Coronary artery (tissue), 2 donors: ENCODE results near the gene PAX5.

Experiments
- DNase-seq: peaks from one replicate; pipeline ENCODE4 v3.0.0-alpha.2; 2017; ENCODE audit warnings: low spot score
- H3K27ac ChIP-seq, 2 donors: fragments of 200-600 bp; sonication (generic); one replicate each; pipeline ENCODE4 v1.5.1; 2016 to 2019
- H3K4me3 ChIP-seq: fragments of 200-600 bp; sonication (generic); 2 replicates; pipeline ENCODE4 v1.5.1; 2016; ENCODE audit warnings: mild to moderate bottlenecking, moderate library complexity
- TF ChIP-seq, protein P1 (sequence below): fragments of 200-600 bp; sonication (generic); IDR thresholded peaks from one replicate; pipeline ENCODE4 v1.5.1; 2019; ENCODE audit warnings: antibody characterized with exemption

The PAX5 gene

DNA sequence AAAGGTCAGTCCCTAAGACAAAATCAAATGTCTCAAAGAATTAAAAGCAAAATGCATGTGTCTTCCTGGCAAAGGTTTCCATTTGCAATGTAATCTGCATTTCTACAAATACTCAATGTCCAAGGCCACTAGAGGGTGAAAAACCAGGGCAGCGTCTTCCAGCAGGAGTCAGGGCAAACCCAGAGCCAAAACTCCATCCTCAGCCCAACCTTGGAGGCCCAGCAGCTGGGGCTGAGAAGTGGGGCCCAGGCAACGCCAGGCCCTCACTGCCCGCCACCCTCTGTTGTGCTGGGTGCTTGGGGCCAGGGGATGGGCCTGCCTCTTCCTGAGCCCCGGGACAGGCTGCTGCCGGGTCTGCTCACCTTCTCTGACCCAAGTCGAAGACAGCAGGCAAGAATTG lies 200.1 kb downstream of the PAX5 start:
- TF ChIP-seq, protein P1, sequence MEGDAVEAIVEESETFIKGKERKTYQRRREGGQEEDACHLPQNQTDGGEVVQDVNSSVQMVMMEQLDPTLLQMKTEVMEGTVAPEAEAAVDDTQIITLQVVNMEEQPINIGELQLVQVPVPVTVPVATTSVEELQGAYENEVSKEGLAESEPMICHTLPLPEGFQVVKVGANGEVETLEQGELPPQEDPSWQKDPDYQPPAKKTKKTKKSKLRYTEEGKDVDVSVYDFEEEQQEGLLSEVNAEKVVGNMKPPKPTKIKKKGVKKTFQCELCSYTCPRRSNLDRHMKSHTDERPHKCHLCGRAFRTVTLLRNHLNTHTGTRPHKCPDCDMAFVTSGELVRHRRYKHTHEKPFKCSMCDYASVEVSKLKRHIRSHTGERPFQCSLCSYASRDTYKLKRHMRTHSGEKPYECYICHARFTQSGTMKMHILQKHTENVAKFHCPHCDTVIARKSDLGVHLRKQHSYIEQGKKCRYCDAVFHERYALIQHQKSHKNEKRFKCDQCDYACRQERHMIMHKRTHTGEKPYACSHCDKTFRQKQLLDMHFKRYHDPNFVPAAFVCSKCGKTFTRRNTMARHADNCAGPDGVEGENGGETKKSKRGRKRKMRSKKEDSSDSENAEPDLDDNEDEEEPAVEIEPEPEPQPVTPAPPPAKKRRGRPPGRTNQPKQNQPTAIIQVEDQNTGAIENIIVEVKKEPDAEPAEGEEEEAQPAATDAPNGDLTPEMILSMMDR, result no peak
- DNase-seq, result no peak
- H3K27ac ChIP-seq, result no peak overlapping the region
- no peak overlapping the region for H3K4me3 ChIP-seq

DNA sequence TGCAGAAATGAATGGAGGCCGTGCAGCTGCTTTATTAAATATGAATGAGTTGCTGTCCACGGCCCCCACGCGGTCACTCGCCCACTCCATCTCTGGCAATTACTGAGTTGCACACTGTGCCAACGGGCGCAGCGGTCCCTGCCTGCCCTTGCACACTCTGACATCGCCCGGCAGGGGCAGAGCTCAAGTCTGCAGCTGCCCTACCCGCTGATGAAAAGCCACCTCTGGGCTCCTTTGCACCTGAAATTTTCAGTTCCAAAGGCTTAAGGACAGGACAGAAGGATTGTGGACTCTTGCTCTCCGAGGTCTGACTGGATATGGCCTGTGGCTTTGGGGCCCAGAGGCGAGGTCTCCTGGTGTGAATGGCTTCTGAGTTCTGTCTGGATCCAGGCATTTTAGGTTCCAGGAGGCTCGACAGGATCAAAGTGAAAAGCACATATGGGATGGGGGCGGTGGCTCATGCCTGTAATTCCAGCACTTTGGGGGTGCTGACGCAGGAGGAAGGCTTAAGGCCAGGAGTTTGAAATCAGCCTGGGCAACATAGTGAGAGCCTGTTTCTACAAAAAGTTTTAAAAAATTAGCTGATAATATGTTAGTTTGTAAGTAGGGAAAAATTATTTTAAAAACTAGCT lies 201.8 kb downstream of the PAX5 start:
- TF ChIP-seq, protein P1, result no peak
- DNase-seq, result no peak
- no peak overlapping the region for H3K4me3 ChIP-seq
- H3K27ac ChIP-seq, result no peak overlapping the region

DNA sequence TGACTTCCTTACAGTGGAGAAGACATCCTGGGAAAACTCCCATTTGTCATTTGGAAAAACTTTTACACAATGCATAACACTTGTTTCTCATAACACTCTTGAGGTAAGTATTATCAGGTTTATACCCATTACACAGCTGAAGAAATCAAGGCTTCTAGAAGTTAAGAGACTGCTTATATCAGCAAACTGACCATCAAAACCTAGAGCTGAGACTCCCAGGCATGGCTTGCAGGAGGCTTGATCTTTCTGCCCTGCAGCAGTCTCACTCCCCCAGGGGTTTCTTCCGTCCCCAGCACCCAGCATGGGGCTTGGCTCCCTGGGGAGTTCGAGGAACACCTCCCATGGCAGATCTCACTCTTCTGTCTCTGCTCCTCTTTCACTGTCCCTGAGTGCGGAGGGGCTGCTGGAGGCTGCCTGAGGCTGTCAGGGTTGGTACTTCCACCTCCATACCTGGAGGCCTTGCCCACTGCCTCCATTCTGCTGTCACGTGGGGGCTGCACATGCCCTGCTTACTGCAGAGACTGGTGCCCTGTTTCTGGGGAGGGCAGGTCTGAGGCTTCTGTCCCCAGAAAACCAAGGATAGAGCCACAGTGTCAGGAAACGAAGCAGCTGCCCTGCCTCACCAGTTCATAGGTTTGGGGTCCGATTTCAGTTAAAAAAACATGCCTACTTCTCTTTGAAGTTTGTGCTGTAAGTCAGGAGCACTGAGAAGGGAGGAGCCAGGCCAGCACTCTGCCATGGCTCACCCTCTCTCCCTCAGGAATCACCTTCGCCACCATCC lies 202.5 kb downstream of the PAX5 start:
- H3K4me3 ChIP-seq, result no peak overlapping the region
- H3K27ac ChIP-seq, result no peak overlapping the region
- no peak for DNase-seq
- TF ChIP-seq, protein P1, result no peak

DNA sequence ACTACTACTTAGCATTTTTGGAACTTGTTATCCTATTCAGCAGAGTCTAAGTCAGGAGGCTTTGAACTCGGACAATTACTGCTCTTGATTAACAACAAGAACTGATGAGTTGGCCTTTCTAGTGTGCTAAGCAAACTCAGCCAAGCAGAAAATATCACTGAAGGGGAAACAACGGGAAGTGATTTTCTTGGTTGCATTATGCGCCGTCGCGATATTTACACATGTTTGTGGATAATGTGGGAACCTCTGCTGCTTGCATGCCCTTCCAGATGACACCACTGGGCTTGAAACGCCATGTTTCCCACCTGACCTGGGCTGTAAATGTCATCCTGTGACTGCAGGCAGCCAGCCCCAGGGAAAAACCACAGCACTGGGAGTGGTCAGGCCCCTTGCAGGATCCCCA lies 205.5 kb downstream of the PAX5 start:
- no peak for DNase-seq
- no peak overlapping the region for H3K27ac ChIP-seq
- no peak overlapping the region for H3K4me3 ChIP-seq
- TF ChIP-seq, protein P1, result no peak

DNA sequence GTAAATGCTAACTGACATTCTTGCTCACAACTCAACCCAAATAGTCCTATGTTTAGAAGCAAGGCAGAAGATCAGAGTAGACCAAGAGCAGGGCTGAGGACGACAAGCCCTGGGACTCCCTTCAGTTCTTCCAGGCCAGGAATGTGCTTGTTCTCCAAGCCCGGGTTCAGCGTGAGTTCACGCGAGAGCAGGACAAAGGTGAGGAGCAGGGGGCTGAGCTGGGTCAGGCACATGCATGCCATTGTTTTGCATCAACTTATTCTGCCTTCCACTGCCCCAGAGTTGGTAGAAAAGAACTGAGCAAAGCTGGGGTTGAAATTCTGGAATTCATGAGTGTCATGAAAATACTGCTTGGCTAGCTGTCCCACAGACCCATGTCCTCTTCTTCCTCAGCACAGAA lies 206.5 kb downstream of the PAX5 start:
- DNase-seq, result no peak
- no peak overlapping the region for H3K4me3 ChIP-seq

GRCh38 chr9:36826581-36826980 lies 207.5 kb downstream of the PAX5 start:
- Histone ChIP-seq H3K27ac (no peak overlapping the region), H3K4me3 (no peak overlapping the region)
- TF ChIP-seq, protein P1, result no peak
- DNase-seq, result no peak

More for the DNA sequence above, 206.5 kb downstream of the PAX5 start:
- TF ChIP-seq, protein P1, result no peak
- H3K27ac ChIP-seq, result no peak overlapping the region

DNA sequence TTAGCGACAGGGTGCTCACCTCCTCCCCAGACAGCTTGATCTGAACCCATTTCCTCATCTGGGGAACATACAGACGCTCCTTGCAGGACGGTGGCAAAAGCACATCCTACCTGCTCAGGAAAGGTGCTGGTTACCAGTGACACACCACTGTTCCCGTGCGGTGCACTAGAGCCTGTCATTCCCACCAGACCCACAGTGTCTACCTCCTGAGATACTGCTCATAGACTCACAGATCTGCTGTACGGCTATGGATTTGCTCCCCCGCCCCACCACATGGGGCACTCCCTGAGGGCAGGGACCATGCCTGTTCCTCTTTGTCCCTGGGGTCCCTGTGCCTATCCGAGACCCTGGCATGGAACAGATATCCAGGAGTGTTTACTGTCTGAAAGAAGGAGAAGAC lies 208.9 kb downstream of the PAX5 start:
- no peak for DNase-seq
- Histone ChIP-seq H3K27ac (no peak overlapping the region), H3K4me3 (no peak overlapping the region)
- TF ChIP-seq, protein P1, result no peak
